ENCODE measurements around the gene HS1BP3. TPM values are rescaled to one million over a fixed set of nuclear protein-coding genes. Genes with fewer than 3 reads are reported as not detected.

The HS1BP3 gene
- total RNA-seq, 2 donors from 2014 or later, result 10.7 to 11.0 TPM

DNA sequence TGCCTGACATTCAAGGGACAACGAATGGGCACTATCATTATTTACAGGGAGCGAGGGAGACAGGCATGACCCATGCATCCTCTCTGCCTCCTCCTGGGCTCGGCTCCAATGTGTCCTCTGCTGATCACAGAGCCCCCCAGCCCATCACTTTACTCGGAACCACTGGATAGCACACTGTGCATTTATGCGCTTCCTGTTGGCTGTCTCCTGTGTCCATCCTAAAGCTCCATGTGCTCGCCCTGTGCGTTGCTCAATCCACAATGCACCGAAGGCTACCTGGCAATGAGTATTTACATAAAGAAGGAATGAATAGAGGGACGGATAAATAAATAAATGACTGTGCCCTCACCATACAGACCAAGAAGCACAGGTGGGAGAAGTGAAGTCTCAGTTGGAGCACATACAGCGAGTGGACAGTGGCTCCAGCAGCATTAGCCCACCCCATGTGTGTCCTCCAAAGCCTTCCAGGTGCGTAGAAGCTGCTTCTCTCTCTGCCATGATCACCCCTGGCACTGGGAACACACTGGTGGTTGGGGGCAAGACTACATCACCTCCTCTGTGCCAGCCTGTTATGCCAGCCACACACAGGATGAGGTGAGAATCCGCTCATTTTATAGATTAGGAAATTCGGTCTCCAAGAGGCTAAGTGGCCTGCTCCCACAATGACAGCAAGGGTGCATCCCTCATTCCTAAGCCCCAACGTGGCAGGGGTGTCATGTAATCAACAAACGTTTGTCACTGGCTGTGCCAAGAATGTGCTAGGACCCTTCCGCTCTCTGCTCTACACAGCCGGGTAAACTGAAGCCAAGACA is 13.7 kb upstream of the HS1BP3 start:
- peak overlapping the region; percentile 35 to 43 for H3K4me3 Mint-ChIP-seq
- peaks cover 83% of the 10 kb centered on the region for H3K27me3 Mint-ChIP-seq (ENCODE audit: low read depth)
- ATAC-seq (replicated peaks in 1 of 2) (no peak), DNase-seq (no peak)
- no peak overlapping the region for H3K27ac Mint-ChIP-seq
- no peaks in the 10 kb centered on the region for H3K4me1 Mint-ChIP-seq (ENCODE audit: low read depth)
- no peaks in the 10 kb centered on the region for H3K9me3 Mint-ChIP-seq
- H3K36me3 Mint-ChIP-seq (ENCODE audit: insufficient read depth in 2 of 2), result no peaks in the 10 kb centered on the region

GRCh38 chr2:20664071-20664390 is 13.1 kb upstream of the HS1BP3 start:
- H3K4me1 Mint-ChIP-seq (ENCODE audit: low read depth), result no peaks in the 10 kb centered on the region

GRCh38 chr2:20663196-20664070 is 12.5 kb upstream of the HS1BP3 start:
- Mint-ChIP-seq H3K4me3 (no peak overlapping the region), H3K36me3 (ENCODE audit: insufficient read depth in 2 of 2) (no peaks in the 10 kb centered on the region), H3K27ac (no peak overlapping the region), H3K4me1 (ENCODE audit: low read depth) (no peaks in the 10 kb centered on the region), H3K9me3 (no peaks in the 10 kb centered on the region), H3K27me3 (ENCODE audit: low read depth) (peaks cover 84% of the 10 kb centered on the region)
- DNase-seq (no peak), ATAC-seq (replicated peaks in 1 of 2) (no peak)

More at GRCh38 chr2:20664071-20664390, 13.1 kb upstream of the HS1BP3 start:
- ATAC-seq (replicated peaks in 1 of 2) (no peak), DNase-seq (no peak)
- no peak overlapping the region for H3K27ac Mint-ChIP-seq
- no peaks in the 10 kb centered on the region for H3K36me3 Mint-ChIP-seq (ENCODE audit: insufficient read depth in 2 of 2)
- no peaks in the 10 kb centered on the region for H3K9me3 Mint-ChIP-seq
- H3K27me3 Mint-ChIP-seq (ENCODE audit: low read depth), result peaks cover 83% of the 10 kb centered on the region
- no peak overlapping the region for H3K4me3 Mint-ChIP-seq

DNA sequence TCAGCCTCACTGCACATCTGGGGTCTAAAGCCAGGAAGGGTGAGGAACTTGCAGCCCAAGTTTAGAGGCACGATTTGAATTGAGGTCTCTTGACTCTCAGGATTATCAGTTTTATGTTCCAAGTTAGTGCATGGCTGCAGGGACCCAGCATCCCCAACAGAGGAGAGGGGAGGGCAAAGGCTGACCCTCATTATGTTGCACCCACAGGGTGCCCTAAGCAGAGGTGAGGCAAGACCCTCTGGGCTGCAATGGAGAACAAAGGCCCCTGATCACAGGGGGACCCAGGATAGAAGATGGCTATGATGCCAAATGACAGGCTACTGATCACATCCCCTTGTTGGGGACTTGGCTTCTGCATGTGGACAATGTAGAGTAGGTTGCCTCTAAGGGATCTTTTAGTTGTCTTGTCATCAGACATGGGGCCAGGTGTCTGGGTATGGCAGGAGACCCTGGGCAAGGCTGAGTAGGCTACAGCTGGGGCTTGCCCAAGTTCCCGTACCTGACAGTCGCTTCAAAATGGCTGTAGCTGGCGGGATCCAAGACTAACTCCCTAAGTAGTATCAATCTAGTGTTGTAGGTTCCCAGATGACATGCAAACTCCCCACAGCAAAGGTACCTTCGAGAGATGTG is 11.5 kb upstream of the HS1BP3 start:
- Mint-ChIP-seq H3K27me3 (ENCODE audit: low read depth) (peaks cover 76% of the 10 kb centered on the region), H3K4me1 (ENCODE audit: low read depth) (no peaks in the 10 kb centered on the region), H3K9me3 (no peaks in the 10 kb centered on the region), H3K27ac (no peak overlapping the region), H3K36me3 (ENCODE audit: insufficient read depth in 2 of 2) (no peaks in the 10 kb centered on the region), H3K4me3 (no peak overlapping the region)
- DNase-seq (no peak), ATAC-seq (replicated peaks in 1 of 2) (no peak)

DNA sequence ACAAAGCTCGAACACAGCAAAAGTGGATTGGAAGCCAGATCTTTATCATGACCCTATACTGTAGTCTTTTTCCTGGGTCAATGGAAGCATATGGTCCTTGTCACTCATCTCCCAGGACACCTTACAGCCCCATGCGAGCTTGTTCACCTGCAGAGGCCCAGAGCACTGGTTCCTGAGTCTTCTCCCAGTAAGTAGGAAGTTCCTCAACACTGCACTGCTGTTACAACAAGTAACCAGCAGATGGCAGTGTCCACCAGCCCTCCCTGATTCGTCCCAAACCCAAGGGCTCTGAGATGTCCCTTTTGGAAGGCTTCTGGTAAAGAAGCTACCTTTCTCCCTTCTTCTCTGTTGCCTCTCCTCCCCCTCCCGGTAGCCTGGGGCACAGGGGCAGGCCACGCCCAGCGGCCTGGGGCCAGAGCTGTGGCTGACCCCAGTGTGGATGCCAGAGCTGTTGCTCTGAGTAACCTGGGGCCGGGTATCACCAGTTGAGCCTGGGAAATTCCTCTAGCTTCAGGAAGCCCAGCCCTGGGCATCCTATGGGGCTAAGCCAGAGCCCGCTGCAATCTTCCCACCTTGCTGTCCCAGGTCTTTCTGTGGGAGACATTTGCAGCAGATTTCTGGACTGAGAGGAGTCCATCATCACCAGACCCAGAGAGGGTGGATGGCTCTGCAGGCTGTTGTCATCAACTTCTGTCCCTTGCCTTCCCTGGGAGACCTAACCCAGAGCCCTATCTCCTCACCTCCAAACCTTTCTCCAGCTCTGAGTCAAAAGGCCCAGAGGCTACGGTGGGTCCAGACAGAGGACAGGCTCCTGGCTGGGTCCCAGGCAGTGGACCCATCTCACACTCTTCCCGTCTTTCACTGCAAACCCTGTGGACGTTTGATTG is 10.8 kb upstream of the HS1BP3 start:
- peak; percentile 55 to 59 for ATAC-seq (replicated peaks in 1 of 2)
- Mint-ChIP-seq H3K4me1 (ENCODE audit: low read depth) (no peaks in the 10 kb centered on the region), H3K4me3 (no peak overlapping the region), H3K36me3 (ENCODE audit: insufficient read depth in 2 of 2) (no peaks in the 10 kb centered on the region), H3K27ac (no peak overlapping the region), H3K27me3 (ENCODE audit: low read depth) (peaks cover 76% of the 10 kb centered on the region), H3K9me3 (no peaks in the 10 kb centered on the region)
- peak; percentile 59 to 70 for DNase-seq

DNA sequence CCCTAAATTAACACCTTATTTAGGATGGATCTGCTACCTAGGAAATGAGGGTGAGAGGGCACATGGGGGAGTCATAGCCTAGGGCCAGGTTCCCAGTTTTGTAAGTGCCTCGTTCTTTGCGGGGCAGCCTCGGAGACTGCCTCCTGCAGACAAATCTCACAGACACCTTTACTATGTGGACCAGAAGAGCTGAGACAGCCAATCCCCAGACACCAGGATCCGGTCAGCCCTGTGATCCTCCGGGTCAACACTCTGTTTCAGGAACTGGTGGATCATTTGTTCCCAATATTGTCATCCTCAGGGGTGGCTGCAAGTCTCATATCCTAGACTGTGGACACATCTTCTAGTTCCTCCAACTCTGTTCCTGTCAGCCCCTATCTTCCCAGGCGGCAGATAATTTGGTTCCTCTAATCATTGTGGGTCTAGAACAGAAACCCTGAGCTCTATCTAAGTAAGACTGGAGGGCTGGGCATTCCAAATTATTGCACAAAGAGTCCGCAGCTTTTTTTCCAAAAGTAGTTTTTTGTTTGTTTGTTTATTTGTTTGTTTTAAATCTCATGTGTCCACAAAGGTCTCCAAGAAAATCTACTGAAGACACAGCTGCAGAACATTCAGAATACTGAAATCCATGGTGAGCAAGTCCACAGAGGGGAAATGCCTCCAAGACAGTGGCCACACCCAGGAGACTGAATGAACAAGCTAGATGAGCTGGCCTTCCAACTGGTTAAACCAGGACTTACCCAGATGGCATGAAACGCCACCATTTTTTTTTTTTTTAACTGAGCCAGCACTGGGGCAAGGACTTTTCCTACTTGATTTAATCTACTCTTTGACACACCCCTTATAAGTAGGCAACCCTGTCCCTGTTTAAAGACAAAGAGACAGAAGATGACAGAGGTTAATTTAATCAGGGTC is 9.9 kb upstream of the HS1BP3 start:
- no peak for DNase-seq
- Mint-ChIP-seq H3K4me1 (ENCODE audit: low read depth) (no peaks in the 10 kb centered on the region), H3K27ac (no peak overlapping the region), H3K4me3 (no peak overlapping the region), H3K36me3 (ENCODE audit: insufficient read depth in 2 of 2) (no peaks in the 10 kb centered on the region), H3K9me3 (no peaks in the 10 kb centered on the region), H3K27me3 (ENCODE audit: low read depth) (peaks cover 68% of the 10 kb centered on the region)
- no peak for ATAC-seq (replicated peaks in 1 of 2)

DNA sequence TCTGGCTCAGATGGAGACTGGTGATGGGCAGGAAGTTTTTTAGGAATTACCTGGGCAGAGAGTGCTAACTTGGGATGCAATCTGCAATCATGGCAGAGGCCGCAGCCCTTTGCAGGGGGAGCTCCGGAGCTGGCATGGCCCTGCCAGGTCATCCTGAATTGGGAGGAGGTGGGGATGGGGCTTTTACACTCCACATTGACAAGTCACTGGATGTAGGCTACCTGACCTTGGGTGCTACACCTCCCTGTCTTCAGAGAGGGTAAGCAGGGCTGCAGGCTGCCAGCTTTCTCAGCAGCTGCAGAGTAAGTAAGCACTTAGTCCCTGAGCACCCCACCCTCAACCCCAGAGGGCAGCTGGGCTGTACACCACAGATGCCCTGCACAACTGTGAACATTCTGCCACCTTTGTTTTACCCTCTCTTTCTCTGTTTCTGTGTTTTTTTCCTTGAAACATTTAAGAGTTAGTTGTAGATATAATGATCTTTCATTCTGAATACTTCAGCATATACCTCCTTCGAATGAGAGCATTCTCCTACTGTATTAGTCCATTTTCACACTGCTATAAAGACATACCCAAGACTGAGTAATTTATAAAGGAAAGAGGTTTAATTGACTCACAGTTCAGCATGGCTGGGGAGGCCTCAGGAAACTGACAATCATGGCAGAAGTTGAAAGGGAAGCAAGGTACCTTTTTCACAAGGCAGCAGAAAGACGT is 6.8 kb upstream of the HS1BP3 start:
- no peaks in the 10 kb centered on the region for H3K9me3 Mint-ChIP-seq
- H3K27me3 Mint-ChIP-seq (ENCODE audit: low read depth), result peaks cover 38% of the 10 kb centered on the region
- no peak overlapping the region for H3K27ac Mint-ChIP-seq
- H3K4me3 Mint-ChIP-seq, result no peak overlapping the region
- no peaks in the 10 kb centered on the region for H3K36me3 Mint-ChIP-seq (ENCODE audit: insufficient read depth in 2 of 2)
- DNase-seq (no peak), ATAC-seq (replicated peaks in 1 of 2) (peak in 1 of 2 donors; percentile 51)
- no peaks in the 10 kb centered on the region for H3K4me1 Mint-ChIP-seq (ENCODE audit: low read depth)

- Mint-ChIP-seq H3K4me3 (no peak overlapping the region), H3K27me3 (ENCODE audit: low read depth) (peaks cover 28% of the 10 kb centered on the region), H3K27ac (no peak overlapping the region), H3K9me3 (no peaks in the 10 kb centered on the region), H3K4me1 (ENCODE audit: low read depth) (peaks cover 2% of the 10 kb centered on the region), H3K36me3 (ENCODE audit: insufficient read depth in 2 of 2) (no peaks in the 10 kb centered on the region)
- ATAC-seq (replicated peaks in 1 of 2) (no peak), DNase-seq (no peak)
Measured at GRCh38 chr2:20656561-20656960, 5.7 kb upstream of the HS1BP3 start.

DNA sequence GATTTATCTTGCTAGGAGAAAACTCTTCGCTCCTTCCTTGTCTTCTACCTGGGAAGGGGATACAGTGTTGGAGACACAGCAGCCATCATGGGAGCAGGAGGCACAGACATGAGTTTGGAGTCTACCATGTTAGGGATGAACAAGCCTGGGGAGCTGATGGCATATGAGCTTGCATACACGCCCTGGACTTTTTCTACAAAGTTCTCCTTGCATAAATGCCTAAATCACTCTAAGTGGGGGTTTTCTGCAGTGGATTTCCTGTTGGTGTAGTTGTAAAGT is 3.6 kb upstream of the HS1BP3 start:
- no peak for DNase-seq
- ATAC-seq (replicated peaks in 1 of 2), result no peak
- no peak overlapping the region for H3K4me3 Mint-ChIP-seq
- no peaks in the 10 kb centered on the region for H3K9me3 Mint-ChIP-seq
- H3K27ac Mint-ChIP-seq, result no peak overlapping the region
- no peaks in the 10 kb centered on the region for H3K36me3 Mint-ChIP-seq (ENCODE audit: insufficient read depth in 2 of 2)
- H3K4me1 Mint-ChIP-seq (ENCODE audit: low read depth), result peaks cover 17% of the 10 kb centered on the region
- H3K27me3 Mint-ChIP-seq (ENCODE audit: low read depth), result peaks cover 8% of the 10 kb centered on the region

- Mint-ChIP-seq H3K4me1 (ENCODE audit: low read depth) (peaks cover 20% of the 10 kb centered on the region), H3K9me3 (no peaks in the 10 kb centered on the region), H3K27ac (no peak overlapping the region), H3K27me3 (ENCODE audit: low read depth) (peaks cover 3% of the 10 kb centered on the region), H3K4me3 (no peak overlapping the region), H3K36me3 (ENCODE audit: insufficient read depth in 2 of 2) (no peaks in the 10 kb centered on the region)
- DNase-seq, result no peak
- ATAC-seq (replicated peaks in 1 of 2), result no peak
Measured at GRCh38 chr2:20653695-20654534, 3.0 kb upstream of the HS1BP3 start.

Data from activated T-cell treated with anti-CD3 and anti-CD28 coated beads, Interleukin-2, amount 50 U/mL, for 72 hours (primary cell).